Measurements from ENCODE around the gene KRT78.

DNA sequence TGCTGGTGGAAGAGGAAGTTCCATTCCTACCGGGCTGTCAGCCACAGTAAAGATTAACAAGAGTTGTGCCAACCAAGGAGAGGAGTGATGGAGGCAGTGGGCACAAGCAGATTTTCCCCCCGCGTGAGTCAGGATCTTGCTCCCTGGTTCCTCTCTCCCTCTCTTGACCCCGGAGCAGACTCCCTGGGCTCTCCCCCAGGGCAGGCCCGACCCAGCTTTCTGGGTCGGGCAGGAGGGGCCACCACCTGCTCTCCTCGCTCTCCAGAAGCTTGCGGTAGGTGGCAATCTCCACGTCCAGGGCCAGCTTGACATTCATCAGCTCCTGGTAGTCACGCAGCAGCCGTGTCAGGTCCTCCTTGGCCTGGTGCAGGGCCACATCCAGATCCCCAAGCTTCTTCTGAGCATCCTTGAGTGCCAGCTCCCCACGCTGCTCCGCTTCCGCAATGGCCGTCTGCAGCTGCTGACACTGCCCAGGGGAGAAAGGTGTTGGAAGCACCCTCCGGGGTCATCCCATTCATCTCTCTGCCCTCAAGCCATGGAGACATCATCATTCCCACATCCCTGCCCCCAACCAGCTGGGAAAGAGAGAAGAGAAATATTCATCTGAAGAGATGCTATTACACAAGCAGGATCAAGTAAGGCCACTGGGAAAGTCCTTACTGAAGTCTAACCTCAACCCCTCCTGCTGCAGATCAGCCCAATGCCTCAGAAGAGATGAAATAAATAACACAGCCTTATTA, 25.9 kb downstream of the KRT78 start:
- TF ChIP-seq CTCF (IDR thresholded peaks at IDR 0.05; ENCODE audit: low read depth, low read length, poor library complexity, severe bottlenecking) (no peak), EZH2phosphoT487 (IDR thresholded peaks at IDR 0.05; ENCODE audit: borderline replicate concordance, low read length) (no peak)
